HepG2 (cell line): ENCODE results near the gene C2. TPM values are rescaled to one million over a fixed set of nuclear protein-coding genes. Genes with fewer than 3 reads are reported as not detected.
A peak's percentile ranks its signal among the peaks of the same experiment; 100 is the strongest.

ENCODE experiments used
- ATAD3A ChIP-seq: sonication (generic); formaldehyde crosslinking; IDR thresholded peaks from 2 replicates; pipeline ENCODE4 v1.4.0; 2020; ENCODE audit warnings: missing genetic modification reagents
- CEBPB ChIP-seq: IDR thresholded peaks from 2 replicates; pipeline ENCODE4 v1.6.1; 2011; ENCODE audit warnings: low read depth, low read length, improper control_type of control experiment, borderline replicate concordance
- E2F2 ChIP-seq: sonication (generic); formaldehyde crosslinking; IDR thresholded peaks from 2 replicates; pipeline ENCODE4 v1.4.0; 2020; ENCODE audit warnings: missing genetic modification reagents, borderline replicate concordance
- GATA4 ChIP-seq: sonication (generic); IDR thresholded peaks from 2 replicates; pipeline ENCODE4 v1.6.1; 2016; ENCODE audit warnings: antibody characterized with exemption, low read depth, borderline replicate concordance
- HCFC1 ChIP-seq: fragments of 150-350 bp; IDR thresholded peaks from 2 replicates; pipeline ENCODE4 v1.6.1; 2014; ENCODE audit warnings: low read depth, low read length
- HDAC1 ChIP-seq: sonication (generic); formaldehyde crosslinking; IDR thresholded peaks from 2 replicates; pipeline ENCODE4 v1.5.1; 2020; ENCODE audit warnings: mild to moderate bottlenecking, missing genetic modification reagents
- IRF2 ChIP-seq: IDR thresholded peaks from 2 replicates; pipeline ENCODE4 v1.6.1; 2018; ENCODE audit warnings: missing genetic modification reagents, missing compliant biosample characterization
- MIER3 ChIP-seq: IDR thresholded peaks from 2 replicates; pipeline ENCODE4 v1.6.1; 2016; ENCODE audit warnings: missing compliant biosample characterization, borderline replicate concordance
- NFE2L1 ChIP-seq: sonication (generic); formaldehyde crosslinking; IDR thresholded peaks from 2 replicates; pipeline ENCODE4 v1.4.0; 2020; ENCODE audit warnings: missing genetic modification reagents, mild to moderate bottlenecking, borderline replicate concordance
- NFIC ChIP-seq: IDR thresholded peaks from 2 replicates; pipeline ENCODE4 v1.6.1; 2012; ENCODE audit warnings: mild to moderate bottlenecking, low read length, inconsistent platforms
- PAXIP1 ChIP-seq: sonication (generic); formaldehyde crosslinking; conservative IDR thresholded peaks from 2 replicates; pipeline ENCODE4 v1.4.0; 2020; ENCODE audit warnings: mild to moderate bottlenecking, missing genetic modification reagents, moderate library complexity
- RBAK ChIP-seq: sonication (generic); formaldehyde crosslinking; IDR thresholded peaks from 2 replicates; pipeline ENCODE4 v1.5.1; 2020; ENCODE audit warnings: mild to moderate bottlenecking, missing genetic modification reagents
- RFX1 ChIP-seq: fragments of 450-650 bp; IDR thresholded peaks from 2 replicates; pipeline ENCODE4 v1.6.1; 2017
- SNAPC5 ChIP-seq: sonication (generic); formaldehyde crosslinking; IDR thresholded peaks from 2 replicates; pipeline ENCODE4 v1.8.1; 2023; ENCODE audit warnings: mild to moderate bottlenecking, missing genetic modification reagents, borderline replicate concordance
- TSC22D2 ChIP-seq: sonication (generic); formaldehyde crosslinking; IDR thresholded peaks from 2 replicates; pipeline ENCODE4 v1.5.1; 2020; ENCODE audit warnings: missing genetic modification reagents, mild to moderate bottlenecking, borderline replicate concordance
- ZC3H4 ChIP-seq: sonication (generic); formaldehyde crosslinking; IDR thresholded peaks from 2 replicates; pipeline ENCODE4 v1.4.0; 2020; ENCODE audit warnings: missing genetic modification reagents, borderline replicate concordance
- ZFP82 ChIP-seq: sonication (generic); formaldehyde crosslinking; IDR thresholded peaks from 2 replicates; pipeline ENCODE4 v1.5.1; 2020; ENCODE audit warnings: mild to moderate bottlenecking, missing genetic modification reagents, borderline replicate concordance
- ZNF101 ChIP-seq: sonication (generic); formaldehyde crosslinking; IDR thresholded peaks from 2 replicates; pipeline ENCODE4 v1.4.0; 2020; ENCODE audit warnings: mild to moderate bottlenecking, low read depth, missing genetic modification reagents, borderline replicate concordance
- ZNF235 ChIP-seq: sonication (generic); formaldehyde crosslinking; IDR thresholded peaks from 2 replicates; pipeline ENCODE4 v1.8.1; 2023; ENCODE audit warnings: mild to moderate bottlenecking, missing genetic modification reagents, borderline replicate concordance
- ZNF276 ChIP-seq: sonication (generic); formaldehyde crosslinking; IDR thresholded peaks from 2 replicates; pipeline ENCODE4 v1.4.0; 2020; ENCODE audit warnings: mild to moderate bottlenecking, low read depth, missing genetic modification reagents
- ZNF326 ChIP-seq: sonication (generic); formaldehyde crosslinking; IDR thresholded peaks from 2 replicates; pipeline ENCODE4 v1.4.0; 2020; ENCODE audit warnings: missing genetic modification reagents, borderline replicate concordance
- ZNF543 ChIP-seq: sonication (generic); formaldehyde crosslinking; IDR thresholded peaks from 2 replicates; pipeline ENCODE4 v1.4.0; 2020; ENCODE audit warnings: mild to moderate bottlenecking, missing genetic modification reagents
- ZNF607 ChIP-seq: sonication (generic); formaldehyde crosslinking; IDR thresholded peaks from 2 replicates; pipeline ENCODE4 v1.5.1; 2020; ENCODE audit warnings: missing genetic modification reagents, mild to moderate bottlenecking, borderline replicate concordance
- ZNF737 ChIP-seq: sonication (generic); formaldehyde crosslinking; IDR thresholded peaks from 2 replicates; pipeline ENCODE4 v1.5.0; 2020; ENCODE audit warnings: missing genetic modification reagents, mild to moderate bottlenecking, borderline replicate concordance
- polyA plus RNA-seq, 8 experiments: library from polyadenylated mRNA; depleted of rRNA in 3 of 8; stranded (reverse) in 7 of 8; unstranded in 1 of 8; fragments of >200 nt; fragmentation: Illumina TruSeq in 4 of 8; extraction: Trizol in 4 of 8; gene quantifications; 2 replicates each; pipeline versions ENCODE4 v1.2.1 to v1.2.3, GENCODE V29; 2011 to 2016; ENCODE audit warnings: low read depth in 4 of 8, missing spikeins in 1 of 8, mixed read lengths in 1 of 8; ENCODE audit not compliant: insufficient read depth in 1 of 8
- total RNA-seq, 5 experiments: library from RNA; depleted of rRNA; stranded (reverse); fragments of >200 nt; fragmentation: Illumina TruSeq; extraction: Trizol; gene quantifications; 2 replicates each; pipeline ENCODE4 v1.2.3, GENCODE V29; 2016; ENCODE audit warnings: low read depth in 1 of 5

The C2 gene
- total and polyA plus RNA-seq, 2 of the 13 experiments (the other 11 are each of a cell fraction or from before 2014, with no cell fraction given), result 165 to 307 TPM

- peak; percentile 81; the same call in 1 of the 2 replicates for TF ChIP-seq ZNF326 (CRISPR knock-in tag)
- 0 out of 2 replicates have a peak, but pooled peaks have one; percentile 22 for TF ChIP-seq HDAC1 (CRISPR knock-in tag)
- no peak for TF ChIP-seq ZNF276 (CRISPR knock-in tag)
- no peak for TF ChIP-seq ZFP82 (CRISPR knock-in tag)
- no peak for TF ChIP-seq RBAK
- no peak for TF ChIP-seq GATA4
- TF ChIP-seq CEBPB, result no peak
- no peak for TF ChIP-seq RFX1
- no peak for TF ChIP-seq TSC22D2 (CRISPR knock-in tag)
- TF ChIP-seq ZNF543 (CRISPR knock-in tag), result no peak
- TF ChIP-seq HCFC1, result peak; percentile 41
- TF ChIP-seq MIER3 (CRISPR knock-in tag), result no peak
- TF ChIP-seq ATAD3A (CRISPR knock-in tag), result no peak
- TF ChIP-seq ZNF235, result no peak
- TF ChIP-seq NFIC, result 0 out of 2 replicates have a peak, but pooled peaks have one; percentile 31
- TF ChIP-seq PAXIP1, result no peak; the same call in 1 of the 2 replicates
- TF ChIP-seq E2F2 (CRISPR knock-in tag), result no peak
- no peak for TF ChIP-seq ZNF101 (CRISPR knock-in tag)
- TF ChIP-seq ZC3H4 (CRISPR knock-in tag), result no peak
- no peak for TF ChIP-seq SNAPC5 (CRISPR knock-in tag)
- no peak for TF ChIP-seq NFE2L1 (CRISPR knock-in tag)
- TF ChIP-seq IRF2 (CRISPR knock-in tag), result peak; percentile 31; the same call in 1 of the 2 replicates
- TF ChIP-seq ZNF737 (CRISPR knock-in tag), result peak; percentile 22; the same call in 1 of the 2 replicates
- no peak for TF ChIP-seq ZNF607 (CRISPR knock-in tag)
Observed at GRCh38 chr6:31897612-31898382, 29.7 kb upstream of the C2 start, which contains the start of gene EHMT2 (continued).
